ENCODE measurements around the gene PDLIM1. TPM values are rescaled to one million over a fixed set of nuclear protein-coding genes. Genes with fewer than 3 reads are reported as not detected.

The PDLIM1 gene
- total and polyA plus RNA-seq, 2 donors from 2014 or later, result 72.9 to 148 TPM

DNA sequence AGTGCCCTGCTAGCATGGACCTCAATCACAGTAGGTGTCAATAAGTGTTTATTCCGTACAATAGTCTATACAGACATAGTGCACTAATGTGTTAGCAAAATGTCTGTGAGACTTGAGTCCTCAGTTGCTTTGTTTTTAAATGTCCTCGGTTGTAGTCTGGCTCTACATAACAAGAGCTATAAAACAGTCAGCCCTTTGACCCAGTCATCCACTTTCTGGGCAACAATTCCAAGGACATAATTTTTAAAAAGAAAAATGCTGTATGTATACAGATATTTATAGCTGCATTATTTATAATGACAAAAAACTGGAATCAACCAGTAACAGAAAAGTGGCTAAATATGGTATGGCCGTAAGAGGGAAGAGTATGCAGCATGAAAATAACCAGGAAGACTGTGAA is 2.8 kb upstream of the PDLIM1 start:
- TF ChIP-seq, protein P1, sequence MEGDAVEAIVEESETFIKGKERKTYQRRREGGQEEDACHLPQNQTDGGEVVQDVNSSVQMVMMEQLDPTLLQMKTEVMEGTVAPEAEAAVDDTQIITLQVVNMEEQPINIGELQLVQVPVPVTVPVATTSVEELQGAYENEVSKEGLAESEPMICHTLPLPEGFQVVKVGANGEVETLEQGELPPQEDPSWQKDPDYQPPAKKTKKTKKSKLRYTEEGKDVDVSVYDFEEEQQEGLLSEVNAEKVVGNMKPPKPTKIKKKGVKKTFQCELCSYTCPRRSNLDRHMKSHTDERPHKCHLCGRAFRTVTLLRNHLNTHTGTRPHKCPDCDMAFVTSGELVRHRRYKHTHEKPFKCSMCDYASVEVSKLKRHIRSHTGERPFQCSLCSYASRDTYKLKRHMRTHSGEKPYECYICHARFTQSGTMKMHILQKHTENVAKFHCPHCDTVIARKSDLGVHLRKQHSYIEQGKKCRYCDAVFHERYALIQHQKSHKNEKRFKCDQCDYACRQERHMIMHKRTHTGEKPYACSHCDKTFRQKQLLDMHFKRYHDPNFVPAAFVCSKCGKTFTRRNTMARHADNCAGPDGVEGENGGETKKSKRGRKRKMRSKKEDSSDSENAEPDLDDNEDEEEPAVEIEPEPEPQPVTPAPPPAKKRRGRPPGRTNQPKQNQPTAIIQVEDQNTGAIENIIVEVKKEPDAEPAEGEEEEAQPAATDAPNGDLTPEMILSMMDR (IDR thresholded peaks at IDR 0.05; ENCODE audit: borderline replicate concordance, extremely low read depth, insufficient read depth), result no peak
- Histone ChIP-seq H3K27ac (ENCODE audit: low read depth in 2 of 2, low read length in 2 of 2) (no peak overlapping the region), H3K9ac (ENCODE audit: low read length in 3 of 3) (no peak overlapping the region), H3K4me3 (ENCODE audit: low read length in 3 of 3) (no peak overlapping the region), H3K4me1 (ENCODE audit: control insufficient read depth in 2 of 3, insufficient read depth in 2 of 3, low read depth in 1 of 3, low read length in 3 of 3) (peaks cover 0 to 6% (median 4%) of the 10 kb centered on the region in 3 donors), H3K36me3 (ENCODE audit: control insufficient read depth in 2 of 3, insufficient read depth in 3 of 3, low read length in 3 of 3) (no peaks in the 10 kb centered on the region), H3K9me3 (ENCODE audit: control insufficient read depth in 2 of 3, insufficient read depth in 1 of 3, low read length in 3 of 3) (no peaks in the 10 kb centered on the region), H3K27me3 (ENCODE audit: control insufficient read depth, insufficient read depth, low read length) (no peaks in the 10 kb centered on the region)
- intact Hi-C loops (cut with DNase I), result no loop called here
- peak in 2 of 5 donors; percentile 56 to 84 for DNase-seq
- no peak for FAIRE-seq

DNA sequence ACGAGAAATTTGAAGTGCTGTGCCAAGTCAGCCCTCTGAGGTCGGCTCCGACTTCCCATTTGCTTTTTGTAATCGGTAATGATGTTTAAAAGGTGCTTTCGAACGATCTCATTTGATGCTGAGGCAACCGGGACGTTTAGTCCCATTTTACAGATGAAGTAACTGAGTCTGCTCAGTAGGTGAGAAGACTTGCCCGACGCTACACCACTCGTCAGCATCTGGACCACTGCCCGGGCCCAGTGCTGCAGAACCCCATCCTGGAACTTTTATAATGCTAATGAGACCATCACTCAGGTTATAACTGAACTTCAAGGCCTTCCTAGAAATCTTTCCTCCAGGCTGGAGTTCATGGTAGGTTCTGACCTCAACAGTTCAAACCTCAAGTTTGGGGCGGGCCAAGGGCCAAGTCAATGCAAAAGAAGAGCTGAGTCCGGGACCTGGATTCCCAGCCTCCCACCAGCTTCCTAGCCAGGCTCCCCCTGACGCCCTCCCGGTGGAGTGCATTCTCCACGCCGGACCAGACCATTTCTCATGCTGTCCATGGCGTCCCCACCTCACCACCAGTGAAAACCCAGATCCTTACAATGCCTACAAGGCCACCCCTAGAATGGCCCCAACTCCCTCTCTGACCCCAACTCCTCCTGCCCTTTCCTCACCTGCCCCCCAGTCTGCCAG is 699 bp upstream of the PDLIM1 start:
- H3K27ac ChIP-seq (ENCODE audit: low read depth in 2 of 2, low read length in 2 of 2), result no peak overlapping the region
- H3K4me3 ChIP-seq (ENCODE audit: low read length in 3 of 3), result peak overlapping the region in 2 of 3 donors; percentile 48 to 61
- H3K9me3 ChIP-seq (ENCODE audit: control insufficient read depth in 2 of 3, insufficient read depth in 1 of 3, low read length in 3 of 3), result no peaks in the 10 kb centered on the region
- no peak for FAIRE-seq
- H3K27me3 ChIP-seq (ENCODE audit: control insufficient read depth, insufficient read depth, low read length), result no peaks in the 10 kb centered on the region
- intact Hi-C loops (cut with DNase I), result no loop called here
- DNase-seq, result peak in 1 of 5 donors; percentile 48
- TF ChIP-seq, protein P1 (IDR thresholded peaks at IDR 0.05; ENCODE audit: borderline replicate concordance, extremely low read depth, insufficient read depth), result no peak
- H3K36me3 ChIP-seq (ENCODE audit: control insufficient read depth in 2 of 3, insufficient read depth in 3 of 3, low read length in 3 of 3), result no peaks in the 10 kb centered on the region
- peaks cover 0 to 6% (median 4%) of the 10 kb centered on the region in 3 donors for H3K4me1 ChIP-seq (ENCODE audit: control insufficient read depth in 2 of 3, insufficient read depth in 2 of 3, low read depth in 1 of 3, low read length in 3 of 3)
- peak overlapping the region in 1 of 3 donors; percentile 66 for H3K9ac ChIP-seq (ENCODE audit: low read length in 3 of 3)

DNA sequence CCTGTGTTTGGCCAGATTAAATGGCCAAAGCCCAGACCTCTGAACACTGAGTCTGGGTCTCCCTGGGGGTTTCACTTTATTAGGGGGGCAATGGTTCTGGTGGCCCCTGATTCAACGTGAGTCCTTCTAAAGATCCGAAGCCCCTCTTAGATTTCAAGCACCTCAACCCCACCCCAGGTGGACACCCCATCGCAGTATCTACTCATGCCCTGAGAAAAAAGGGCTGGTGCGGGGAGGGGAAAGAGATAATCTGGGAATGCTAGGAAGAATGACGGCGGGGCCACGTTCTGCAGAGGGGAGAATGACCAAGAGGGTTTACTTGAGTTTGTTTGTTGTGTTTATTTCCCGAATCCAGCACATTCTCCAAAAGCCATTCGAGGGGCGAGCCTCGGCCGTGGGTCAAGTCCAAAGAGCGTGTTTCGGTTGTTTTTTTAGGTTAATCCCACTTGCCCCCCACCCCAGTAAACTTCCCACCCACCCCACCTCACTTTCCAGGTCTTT is 832 bp downstream of the PDLIM1 start:
- TF ChIP-seq, protein P1 (IDR thresholded peaks at IDR 0.05; ENCODE audit: borderline replicate concordance, extremely low read depth, insufficient read depth), result no peak
- Histone ChIP-seq H3K4me1 (ENCODE audit: control insufficient read depth in 2 of 3, insufficient read depth in 2 of 3, low read depth in 1 of 3, low read length in 3 of 3) (peaks cover 0 to 5% (median 2%) of the 10 kb centered on the region in 3 donors), H3K27ac (ENCODE audit: low read depth in 2 of 2, low read length in 2 of 2) (peak overlapping the region; percentile 11 to 55), H3K27me3 (ENCODE audit: control insufficient read depth, insufficient read depth, low read length) (no peaks in the 10 kb centered on the region), H3K4me3 (ENCODE audit: low read length in 3 of 3) (peak overlapping the region; percentile 26 to 72 (median 65)), H3K9ac (ENCODE audit: low read length in 3 of 3) (peak overlapping the region; percentile 5 to 62 (median 37)), H3K9me3 (ENCODE audit: control insufficient read depth in 2 of 3, insufficient read depth in 1 of 3, low read length in 3 of 3) (no peaks in the 10 kb centered on the region), H3K36me3 (ENCODE audit: control insufficient read depth in 2 of 3, insufficient read depth in 3 of 3, low read length in 3 of 3) (no peaks in the 10 kb centered on the region)
- DNase-seq (peak in 3 of 5 donors; percentile 23 to 58 (median 36)), FAIRE-seq (no peak)
- intact Hi-C loops (cut with DNase I), result no loop called here

Measured in kidney (tissue), 14 donors.